Keratinocyte (primary cell): ENCODE measurements around the gene ARMH2. TPM values are rescaled to one million over a fixed set of nuclear protein-coding genes. Genes with fewer than 3 reads are reported as not detected.

Experiments used
- DNase-seq: peaks from one replicate; pipeline ENCODE4 v3.0.0-alpha.2; 2011; ENCODE audit warnings: low read depth, missing footprints, low spot score
- FAIRE-seq: peaks from 2 replicates; lab custom pipeline; 2011; peaks lifted over from hg19 to GRCh38; lab: Jason Lieb, UNC
- H2AFZ ChIP-seq: 2 replicates; pipeline ENCODE4 v1.6.0; 2012; ENCODE audit warnings: low read length, control low read depth, inconsistent platforms; ENCODE audit not compliant: control insufficient read depth
- H3K27ac ChIP-seq: 2 replicates; pipeline ENCODE4 v1.5.1; 2011; ENCODE audit warnings: low read length; ENCODE audit not compliant: control insufficient read depth, insufficient read depth
- H3K27me3 ChIP-seq: 3 replicates; pipeline ENCODE4 v1.6.0; 2011; ENCODE audit warnings: low read length; ENCODE audit not compliant: control insufficient read depth, insufficient read depth; ENCODE audit errors: extremely low read depth
- H3K36me3 ChIP-seq, 2 experiments: 2 replicates in 1 of 2; 3 replicates in 1 of 2; pipeline ENCODE4 v1.5.1; 2011; ENCODE audit warnings: low read length in 2 of 2, mild to moderate bottlenecking in 1 of 2; ENCODE audit not compliant: control insufficient read depth in 2 of 2, insufficient read depth in 2 of 2; ENCODE audit errors: extremely low read depth in 1 of 2
- H3K4me1 ChIP-seq: 3 replicates; pipeline ENCODE4 v1.5.1; 2011; ENCODE audit warnings: low read length; ENCODE audit not compliant: control insufficient read depth, insufficient read depth; ENCODE audit errors: extremely low read depth
- H3K4me2 ChIP-seq: 3 replicates; pipeline ENCODE4 v1.6.0; 2011; ENCODE audit warnings: low read depth, low read length; ENCODE audit not compliant: control insufficient read depth, insufficient read depth; ENCODE audit errors: extremely low read depth
- H3K4me3 ChIP-seq, 3 experiments: fragments of 200-600 bp in 1 of 3; sonication (generic) in 1 of 3; 2 replicates in 2 of 3; 3 replicates in 1 of 3; pipeline ENCODE4 v1.5.1; 2011 to 2016; ENCODE audit warnings: low read length in 3 of 3, mild to moderate bottlenecking in 3 of 3, control low read depth in 2 of 3, inconsistent platforms in 1 of 3, low read depth in 1 of 3, mixed read lengths in 1 of 3, mixed run types in 1 of 3, moderate library complexity in 1 of 3; ENCODE audit not compliant: control insufficient read depth in 2 of 3, insufficient read depth in 2 of 3; ENCODE audit errors: extremely low read depth in 1 of 3
- H3K79me2 ChIP-seq: 2 replicates; pipeline ENCODE4 v1.6.0; 2012; ENCODE audit warnings: low read length; ENCODE audit not compliant: control insufficient read depth, insufficient read depth
- H3K9ac ChIP-seq: 3 replicates; pipeline ENCODE4 v1.6.0; 2011; ENCODE audit warnings: low read length; ENCODE audit not compliant: control insufficient read depth, insufficient read depth; ENCODE audit errors: extremely low read depth
- H3K9me1 ChIP-seq: 3 replicates; pipeline ENCODE4 v1.6.0; 2011; ENCODE audit warnings: low read length; ENCODE audit not compliant: control insufficient read depth, insufficient read depth; ENCODE audit errors: extremely low read depth
- H3K9me3 ChIP-seq: 2 replicates; pipeline ENCODE4 v1.5.1; 2012; ENCODE audit warnings: low read depth, low read length; ENCODE audit not compliant: control insufficient read depth
- H4K20me1 ChIP-seq: 3 replicates; pipeline ENCODE4 v1.6.0; 2011; ENCODE audit warnings: low read length; ENCODE audit not compliant: control insufficient read depth, insufficient read depth; ENCODE audit errors: extremely low read depth
- CTCF ChIP-seq, 3 experiments: IDR thresholded peaks in 1 of 3; conservative IDR thresholded peaks in 1 of 3; optimal IDR thresholded peaks in 1 of 3; 2 replicates in 2 of 3; 3 replicates in 1 of 3; pipeline versions ENCODE3 to v1.5.1; 2011; ENCODE audit warnings: low read length in 3 of 3, mild to moderate bottlenecking in 3 of 3, moderate library complexity in 2 of 3, control low read depth in 1 of 3, inconsistent platforms in 1 of 3; ENCODE audit not compliant: insufficient read depth in 2 of 3; ENCODE audit errors: extremely low read depth in 1 of 3
- EZH2 ChIP-seq: IDR thresholded peaks from one replicate; pipeline ENCODE4 v1.6.1; 2012; ENCODE audit warnings: inconsistent platforms, mild to moderate bottlenecking, low read length, moderate library complexity
- dilution Hi-C: fragments of 300-500 bp; cut with MboI; formaldehyde crosslinking; loops from one replicate; pipeline ENCODE4 v1.7.0; 2020; ENCODE audit warnings: low sequenced_read_pairs; ENCODE audit not compliant: extremely low pct_ligation_motif_present
- polyA minus RNA-seq, 3 experiments: library from RNA; depleted of rRNA, polyadenylated mRNA; stranded (reverse); fragments of >200 nt; gene quantifications; 1 replicate in 1 of 3; 2 replicates in 1 of 3; 3 replicates in 1 of 3; pipeline ENCODE4 v1.2.3, GENCODE V29; 2011
- polyA plus RNA-seq, 5 experiments: library from polyadenylated mRNA; depleted of rRNA in 3 of 5; stranded (reverse) in 3 of 5; stranded (forward) in 1 of 5; unstranded in 1 of 5; fragments of >200 nt; gene quantifications; 1 replicate in 1 of 5; 2 replicates in 3 of 5; 3 replicates in 1 of 5; pipeline versions ENCODE4 v1.2.1 to v1.2.3, GENCODE V29; 2011 to 2012; ENCODE audit warnings: missing spikeins in 2 of 5, low read depth in 1 of 5, low replicate concordance in 1 of 5

Gene ARMH2
- not detected in 3 replicates for polyA plus RNA-seq
- polyA plus RNA-seq (2011; ENCODE audit: low read depth), result not detected
- polyA plus RNA-seq (2011; cell fraction: cytosol; rRNA removed), result not detected in 2 replicates
- not detected in 2 replicates for polyA plus RNA-seq (2011; cell fraction: nucleus; rRNA removed)
- not detected in 2 replicates for polyA plus RNA-seq (2012; ENCODE audit: low replicate concordance)
- not detected in 3 replicates for polyA minus RNA-seq
- polyA minus RNA-seq (2011; cell fraction: cytosol; rRNA and poly(A)+ RNA removed), result not detected
- not detected in 2 replicates for polyA minus RNA-seq (2011; cell fraction: nucleus; rRNA and poly(A)+ RNA removed)

DNA sequence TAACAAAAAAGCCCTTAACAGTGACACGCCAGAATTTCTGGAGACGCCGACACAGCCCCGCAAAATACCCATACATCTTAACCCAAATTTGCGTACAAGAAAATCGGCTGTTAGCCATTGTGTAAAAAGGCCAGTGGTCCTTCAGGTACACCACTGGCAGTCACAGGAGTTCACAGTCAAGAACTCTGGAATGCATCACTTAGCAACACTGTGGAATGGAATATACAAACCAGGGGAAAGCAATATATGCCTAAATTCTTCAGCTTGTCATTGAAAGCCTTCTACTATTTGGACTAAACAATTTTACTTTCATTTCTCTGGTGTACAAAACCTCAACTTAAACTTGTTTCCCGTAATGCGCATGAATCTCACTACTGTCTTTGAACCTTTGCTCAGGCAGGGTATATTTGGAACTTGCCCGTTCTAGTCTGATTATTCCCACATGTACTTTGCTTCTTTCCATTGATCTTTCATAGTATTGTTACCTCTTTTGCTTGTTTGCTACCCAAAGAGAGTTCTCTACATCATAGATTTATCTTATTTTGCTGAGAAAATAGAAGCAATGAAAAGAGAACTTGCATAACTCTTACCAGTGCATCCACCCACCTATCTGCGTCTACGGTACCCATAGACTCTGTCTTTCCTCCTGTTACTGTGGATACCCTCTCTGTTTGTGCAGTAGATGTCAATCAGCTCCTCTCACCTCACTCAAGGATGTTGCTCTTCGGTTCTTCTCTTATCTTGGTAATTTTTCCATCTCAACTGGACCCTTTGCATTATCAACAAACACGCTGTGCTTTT, at the start of gene ARMH2:
Gene ARMH2 (minus strand): TSS at position 178 of the 801 bp plus-strand sequence. CDS start 60 bp downstream, at position 118.
- H2AFZ ChIP-seq, result no peak within 1 kb of the TSS
- dilution Hi-C loops, result no loop called here

GRCh38 chr6:24848461-24848860, 49.7 kb upstream of the ARMH2 start:
- Histone ChIP-seq H3K9ac (no peak overlapping the region), H3K27me3 (no peaks in the 10 kb centered on the region), H3K79me2 (no peaks in the 10 kb centered on the region), H3K4me1 (peaks cover 6% of the 10 kb centered on the region), H4K20me1 (no peaks in the 10 kb centered on the region), H3K9me1 (no peaks in the 10 kb centered on the region), H3K9me3 (no peaks in the 10 kb centered on the region), H3K27ac (no peak overlapping the region), H3K4me3 (no peak overlapping the region), H3K36me3 (no peaks in the 10 kb centered on the region), H3K4me2 (no peak overlapping the region), H2AFZ (no peak overlapping the region)
- DNase-seq (no peak), FAIRE-seq (no peak)
- dilution Hi-C loops, result no loop called here
- no peak for TF ChIP-seq EZH2

More for the DNA sequence above, at the start of gene ARMH2:
- Histone ChIP-seq H3K9me3 (no peaks in the 10 kb centered on the region), H3K79me2 (no peaks in the 10 kb centered on the region), H3K4me1 (no peaks in the 10 kb centered on the region), H3K36me3 (no peaks in the 10 kb centered on the region), H3K27ac (no peak within 1 kb of the TSS), H3K9me1 (no peaks in the 10 kb centered on the region), H3K27me3 (no peaks in the 10 kb centered on the region), H3K4me2 (peak within 1 kb of the TSS; percentile 7), H3K9ac (no peak within 1 kb of the TSS), H4K20me1 (no peaks in the 10 kb centered on the region), H3K4me3 (no peak within 1 kb of the TSS)
- FAIRE-seq (no peak), DNase-seq (no peak)
- TF ChIP-seq CTCF (optimal IDR thresholded peaks at IDR 0.05 in 1 of 3, IDR thresholded peaks at IDR 0.05 in 1 of 3, conservative IDR thresholded peaks at IDR 0.05 in 1 of 3; ENCODE audit: extremely low read depth in 1 of 3, insufficient read depth in 2 of 3, low read length in 3 of 3) (no peak), EZH2 (no peak)
